ENCODE measurements around the gene DIAPH3. TPM values are rescaled to one million over a fixed set of nuclear protein-coding genes. Genes with fewer than 3 reads are reported as not detected.

The DIAPH3 gene
- total and polyA plus RNA-seq, 2 of the 4 experiments (the other 2 are of a cell fraction): 8.9 to 9.3 TPM

- Histone ChIP-seq H3K4ac (ENCODE audit: low read depth, low read length) (no peak overlapping the region), H3K14ac (replicated peaks; ENCODE audit: low read depth, low read length) (no peak overlapping the region), H3K56ac (ENCODE audit: extremely low read depth, insufficient read depth, low read length) (no peak overlapping the region), H3K4me2 (ENCODE audit: low read depth, low read length) (no peak overlapping the region), H2AFZ (replicated peaks; ENCODE audit: low read length, poor library complexity) (no peak overlapping the region), H2BK5ac (ENCODE audit: low read depth, low read length, poor library complexity, severe bottlenecking) (no peak overlapping the region), H2BK120ac (ENCODE audit: low read depth, low read length) (no peak overlapping the region), H4K8ac (ENCODE audit: low read depth in 2 of 2, low read length in 2 of 2) (no peak overlapping the region; a peak in 1 of 4 replicates), H2BK20ac (ENCODE audit: low read depth, low read length) (no peak overlapping the region), H3K36me3 (ENCODE audit: control insufficient read depth, insufficient read depth, low read length) (no peaks in the 10 kb centered on the region), H4K91ac (ENCODE audit: insufficient read depth, low read depth, low read length) (no peak overlapping the region), H3K18ac (ENCODE audit: low read depth, low read length) (no peak overlapping the region), H3K23ac (ENCODE audit: low read depth, low read length) (no peak overlapping the region), H3K9ac (ENCODE audit: low read depth, low read length) (no peak overlapping the region), H3K4me3 (ENCODE audit: insufficient read depth, low read depth, low read length) (no peak overlapping the region), H3K9me1 (ENCODE audit: insufficient read depth, low read length) (no peaks in the 10 kb centered on the region), H3K27ac (ENCODE audit: insufficient read depth, low read length) (no peak overlapping the region), H3K4me1 (ENCODE audit: control insufficient read depth, insufficient read depth, low read length) (no peaks in the 10 kb centered on the region), H3K27me3 (ENCODE audit: control insufficient read depth, insufficient read depth, low read length) (no peaks in the 10 kb centered on the region), H2AK9ac (replicated peaks; ENCODE audit: low read depth, low read length, poor library complexity) (no peak overlapping the region), H4K5ac (ENCODE audit: low read depth, low read length) (no peak overlapping the region), H2BK15ac (ENCODE audit: low read depth, low read length) (no peak overlapping the region), H2AK5ac (ENCODE audit: low read depth, low read length) (no peak overlapping the region), H3K9me3 (ENCODE audit: control insufficient read depth, insufficient read depth, low read length) (peaks cover 2% of the 10 kb centered on the region; the same call in 1 of the 2 replicates), H4K20me1 (ENCODE audit: insufficient read depth, low read length) (no peaks in the 10 kb centered on the region), H3K79me1 (ENCODE audit: low read depth in 1 of 2, low read length in 2 of 2) (no peaks in the 10 kb centered on the region)
- DNase-seq (no peak), ATAC-seq (ENCODE audit: low read depth) (no peak)
- intact Hi-C loops (cut with micrococcal nuclease) (no loop called here), in situ Hi-C loops (cut with MboI; ENCODE audit: low sequenced_read_pairs) (no loop called here), dilution Hi-C loops (cut with HindIII; ENCODE audit: low sequenced_read_pairs, unreplicated experiment) (no loop called here)
- POLR2A ChIA-PET (ENCODE audit: unreplicated experiment): no interaction called here
- CTCF ChIA-PET: interaction anchor here (1.6 kb wide), 1 partner anchor 369 kb away, joined by 3 read pairs; no protein-coding TSS in a partner anchor
- no TSS peak for BruUV-seq (replicated peaks)
- no CpG with 5 or more reads among the region's 2 CpGs for WGBS, 2 experiments (ENCODE audit: extremely low coverage in 2 of 2, insufficient read length in 1 of 2)
- TF ChIP-seq MAFK (IDR thresholded peaks at IDR 0.05; ENCODE audit: low read depth, low read length): no peak
These were observed 203.0 kb downstream of the DIAPH3 start for GRCh38 chr13:59960683-59961082.
